GM21737 (cell line): ENCODE data around the gene S100A13.
"Not testable (repeated sequence)": the region's sequence is repeated elsewhere in the genome, so short reads cannot be mapped to it uniquely, and the experiment has no call there.

Experiments used
- ATAC-seq: cut with Tn5 transposase; IDR thresholded peaks from one replicate; pipeline ENCODE4 v1.9.1; 2021; ENCODE audit warnings: mild to moderate bottlenecking, moderate library complexity; ENCODE audit not compliant: unreplicated experiment

Gene S100A13

DNA sequence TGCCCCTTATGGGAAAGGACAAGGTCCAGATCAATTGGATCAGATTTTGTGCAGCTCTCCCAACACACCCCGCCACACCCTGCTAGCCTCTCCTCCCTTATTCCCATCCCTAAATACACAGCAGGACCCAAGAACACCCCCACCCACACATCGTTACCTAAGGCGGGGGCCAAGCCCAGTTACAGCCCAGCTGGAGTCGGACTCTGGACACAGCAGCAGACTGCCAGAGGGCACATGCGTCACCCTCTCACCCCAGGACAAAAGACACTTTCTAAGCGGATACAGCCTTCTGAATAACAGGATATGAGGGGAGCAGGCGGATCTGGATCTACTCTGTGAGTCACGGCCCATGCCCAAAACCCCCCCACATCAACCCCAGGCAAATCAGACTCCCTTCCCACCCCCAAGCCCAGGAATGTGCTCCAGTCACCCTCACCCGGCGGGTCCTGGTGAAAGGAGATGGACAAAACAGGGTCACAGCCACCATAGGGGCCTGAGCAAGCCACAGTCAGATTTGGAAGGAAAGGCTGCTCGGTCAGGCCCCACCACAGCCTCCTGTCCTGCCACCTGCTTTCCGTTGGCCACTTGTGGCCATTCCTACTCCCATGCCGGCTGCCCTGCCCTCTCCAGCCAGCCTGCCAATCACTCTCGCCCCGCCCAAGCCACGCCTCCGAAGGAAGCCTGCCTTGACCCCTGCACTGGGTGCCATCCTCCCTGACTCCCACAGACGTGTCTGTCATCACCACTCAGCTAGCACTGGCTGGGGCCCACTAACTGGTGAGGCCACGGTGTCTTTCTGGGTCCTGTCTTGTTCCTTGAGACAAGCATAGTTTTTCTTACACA lies 18.3 kb downstream of the S100A13 start:
- no peak for ATAC-seq

DNA sequence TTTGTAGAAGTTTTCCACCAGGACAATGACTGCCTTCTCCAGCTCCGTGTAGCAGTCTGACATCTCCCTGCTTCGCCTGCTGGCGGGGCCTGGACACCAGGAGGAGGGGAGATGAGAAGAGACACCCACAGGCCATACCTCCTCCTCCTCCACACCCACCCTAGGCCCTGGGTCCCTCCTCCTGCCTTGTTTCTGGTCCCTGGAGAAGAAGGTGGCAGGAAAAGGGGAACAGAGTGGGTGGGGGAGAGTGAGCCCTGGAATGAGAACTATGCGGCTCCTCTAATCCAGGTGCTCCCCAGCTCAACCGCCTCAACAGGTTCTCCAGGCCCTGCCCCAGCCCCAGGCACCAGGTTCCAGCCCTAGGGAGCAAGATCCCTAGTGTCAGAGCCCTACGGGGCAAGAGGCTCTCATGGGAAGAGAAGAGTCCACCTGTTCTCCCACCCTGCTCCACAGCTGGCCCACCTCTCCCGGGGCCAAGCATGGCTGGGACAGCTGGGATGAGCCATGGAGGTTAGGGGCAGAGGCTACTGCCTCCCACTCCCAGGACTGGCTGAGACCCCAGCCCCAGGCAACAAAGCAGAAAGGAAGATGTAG lies 19.1 kb downstream of the S100A13 start:
- no peak for ATAC-seq

DNA sequence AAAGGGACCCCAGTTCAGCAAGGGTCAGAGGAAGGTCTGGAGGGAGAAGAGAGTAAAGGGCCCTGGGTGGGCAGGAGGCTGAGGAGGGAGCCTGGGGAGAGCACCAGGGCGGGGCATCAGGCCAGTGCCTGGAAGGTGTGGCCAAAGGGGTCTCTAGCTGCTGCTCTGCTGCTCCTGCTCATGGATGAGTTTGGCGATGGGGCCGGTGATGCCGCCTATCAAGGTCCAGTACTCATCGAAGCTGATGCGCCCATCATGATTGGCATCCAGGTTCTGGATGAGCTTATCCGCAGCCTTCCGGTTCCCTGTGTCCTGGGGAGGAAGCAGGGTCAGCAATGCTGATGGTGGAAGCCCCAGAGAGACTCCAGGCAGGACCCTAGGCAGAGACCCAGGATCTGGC lies 19.9 kb downstream of the S100A13 start:
- ATAC-seq, result no peak

DNA sequence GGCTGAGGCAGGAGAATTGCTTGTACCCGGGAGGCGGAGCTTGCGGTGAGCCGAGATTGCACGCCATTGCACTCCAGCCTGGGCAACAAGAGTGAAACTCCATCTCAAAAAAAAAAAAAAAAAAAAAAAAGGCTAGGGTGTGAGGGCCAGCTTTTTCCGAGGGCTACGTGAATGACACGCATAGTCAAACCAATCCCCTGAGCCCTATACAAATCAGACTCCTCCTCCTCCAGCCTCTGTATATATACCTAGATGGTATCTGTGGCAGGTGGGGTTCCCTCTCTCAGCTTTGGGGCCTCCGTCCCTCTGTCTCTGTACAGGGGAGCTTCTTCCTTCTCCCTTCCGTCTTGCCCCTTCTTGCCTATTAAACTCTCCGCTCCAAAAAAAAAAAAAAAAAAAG lies 21.1 kb downstream of the S100A13 start:
- ATAC-seq, result no peak

DNA sequence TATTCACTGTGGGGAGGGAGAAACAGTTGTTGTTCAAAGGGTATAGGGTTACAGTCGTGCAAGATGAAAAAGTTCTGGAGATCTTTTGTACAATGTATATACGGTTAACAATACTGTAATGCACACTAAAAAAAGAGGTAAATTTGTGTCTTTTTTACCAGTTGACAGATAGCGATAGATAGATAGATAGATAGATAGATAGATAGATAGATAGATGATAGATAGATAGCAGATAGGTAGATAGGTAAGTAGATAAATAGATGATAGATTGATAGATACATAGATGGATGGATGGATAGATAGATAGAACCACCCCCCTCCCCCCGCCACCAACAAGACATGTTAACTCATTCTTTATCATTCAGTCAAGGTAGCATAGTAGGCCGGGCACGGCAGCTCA lies 24.6 kb downstream of the S100A13 start:
- ATAC-seq, result no peak

DNA sequence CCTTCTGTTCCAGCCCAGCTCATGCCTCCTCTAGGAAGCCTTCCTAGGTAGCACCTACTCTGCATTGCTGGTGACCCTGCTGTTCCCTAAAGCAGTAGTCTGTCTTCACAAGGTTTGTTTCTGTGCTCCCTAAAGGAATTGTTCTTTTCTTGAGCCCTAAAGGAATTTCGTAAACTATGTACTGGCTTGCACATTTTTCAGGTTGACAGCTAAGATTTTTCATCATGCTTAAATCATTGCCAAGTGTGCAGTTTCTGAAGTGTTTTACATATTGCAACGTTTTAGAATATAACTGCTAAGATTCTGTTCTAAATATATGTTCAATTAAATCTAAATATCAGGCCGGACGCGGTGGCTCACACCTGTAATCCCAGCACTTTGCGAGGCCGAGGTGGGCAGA lies 27.5 kb downstream of the S100A13 start:
- no peak for ATAC-seq

DNA sequence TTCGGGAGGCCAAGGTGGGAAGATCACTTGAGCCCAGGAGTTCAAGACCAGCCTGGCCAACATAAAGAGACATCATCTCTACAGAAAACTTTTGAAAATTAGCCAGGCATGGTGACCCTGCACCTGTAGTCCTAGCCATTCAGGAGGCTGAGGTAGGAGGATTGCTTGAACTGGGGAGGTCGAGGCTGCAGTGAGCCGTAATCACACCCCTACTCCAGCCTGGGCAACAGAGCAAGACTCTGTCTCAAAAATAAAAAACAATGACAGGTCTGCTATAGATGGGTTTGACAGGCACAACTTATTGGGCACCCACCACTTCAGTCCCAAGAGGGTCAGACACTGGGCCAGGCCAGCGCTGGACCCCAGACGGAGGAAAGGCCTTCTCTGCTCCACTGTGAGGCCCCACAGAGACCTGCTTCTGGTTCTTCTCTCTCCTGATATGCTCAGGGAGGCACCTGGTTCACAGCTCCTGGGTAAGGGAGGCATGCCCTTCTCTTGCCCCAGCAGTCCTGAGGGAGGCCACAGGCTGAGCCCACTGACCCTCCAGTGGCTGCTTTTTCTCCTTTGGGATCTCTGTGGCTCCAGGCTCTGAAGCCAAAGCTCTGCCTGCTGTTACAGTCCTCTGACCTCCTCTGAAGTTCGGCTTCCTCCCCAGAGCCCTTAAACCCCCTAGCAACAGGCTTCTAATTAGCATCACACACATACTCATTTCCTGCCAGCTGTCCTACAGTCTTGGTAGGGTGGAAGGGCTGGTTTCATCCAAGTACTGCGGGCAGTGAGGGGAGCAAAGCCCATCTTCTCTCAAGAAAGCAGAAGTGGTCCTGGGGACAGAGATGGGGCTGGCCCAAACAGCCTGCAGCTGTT lies 28.8 kb downstream of the S100A13 start:
- ATAC-seq, result peak; percentile 91

DNA sequence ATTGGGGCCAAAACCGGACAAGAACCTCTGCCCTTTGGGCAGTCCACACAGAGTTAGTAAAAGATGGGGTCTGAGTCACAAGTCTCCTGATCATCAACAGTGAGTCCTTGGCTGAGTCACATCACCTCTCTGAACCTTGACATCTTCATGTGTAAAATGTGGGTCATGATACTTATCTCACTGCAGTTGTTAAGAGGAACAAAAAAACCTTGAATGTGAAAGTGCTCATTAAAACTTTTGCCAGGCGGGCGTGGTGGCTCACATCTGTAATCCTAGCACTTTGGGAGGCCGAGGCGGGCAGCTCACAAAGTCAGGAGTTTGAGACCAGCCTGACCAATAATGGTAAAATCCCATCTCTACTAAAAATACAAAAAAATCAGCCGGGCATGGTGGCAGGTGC lies 30.1 kb downstream of the S100A13 start:
- ATAC-seq, result no peak

DNA sequence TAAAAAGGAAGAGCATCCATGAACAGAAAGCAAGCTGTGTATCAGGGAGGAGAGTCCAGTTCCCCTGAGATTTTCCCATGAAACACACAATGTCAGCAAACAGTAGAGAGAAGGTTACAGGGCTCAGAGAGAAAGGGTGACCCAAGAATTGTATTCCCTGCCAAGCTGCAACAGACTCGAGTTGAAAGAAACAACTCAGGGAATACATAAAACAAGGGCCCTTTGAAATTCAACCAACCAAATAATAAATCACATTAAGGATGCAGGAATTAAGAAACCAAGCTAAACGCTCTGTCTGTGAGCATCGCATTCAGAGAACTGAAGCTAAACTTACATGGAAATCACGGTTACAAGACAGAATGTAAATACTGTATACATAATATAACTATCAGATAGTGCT lies 34.6 kb downstream of the S100A13 start:
- no peak for ATAC-seq

DNA sequence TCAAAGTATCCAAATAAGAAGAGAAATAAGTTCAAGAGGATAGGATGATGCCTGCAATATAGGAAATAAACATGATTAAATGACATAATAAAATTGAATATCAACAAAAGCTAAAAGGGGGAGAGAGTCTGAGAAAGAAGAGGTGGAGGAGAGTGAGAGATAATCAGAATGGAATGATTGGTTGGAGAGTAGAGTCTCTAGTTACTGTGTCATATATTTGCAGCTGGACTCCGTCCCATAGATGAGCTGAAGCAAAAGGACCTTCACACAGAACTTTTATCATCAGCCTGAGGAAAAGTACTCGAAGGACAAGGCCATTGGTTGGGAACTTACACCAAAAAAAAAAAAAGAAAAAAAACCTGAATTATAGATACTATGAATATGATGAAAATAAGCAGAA lies 38.8 kb downstream of the S100A13 start:
- no peak for ATAC-seq

DNA sequence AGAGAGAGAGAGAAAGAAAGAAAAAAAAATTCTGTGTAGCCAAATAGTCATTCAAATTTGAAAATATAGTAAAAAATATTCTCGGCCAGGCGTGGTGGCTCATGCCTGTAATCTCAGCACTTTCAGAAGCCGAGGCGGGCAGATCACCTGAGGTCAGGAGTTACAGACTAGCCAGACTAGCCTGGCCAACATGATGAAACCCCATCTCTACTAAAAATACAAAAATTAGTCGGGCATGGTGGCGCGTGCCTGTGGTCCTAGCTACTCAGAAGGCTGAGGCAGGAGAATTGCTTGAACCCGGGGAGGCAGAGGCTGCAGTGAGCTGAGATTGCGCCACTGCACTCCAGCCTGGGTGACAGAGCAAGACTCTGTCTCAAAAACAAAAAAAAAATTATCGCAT lies 39.3 kb downstream of the S100A13 start:
- not testable (repeated sequence) for ATAC-seq

DNA sequence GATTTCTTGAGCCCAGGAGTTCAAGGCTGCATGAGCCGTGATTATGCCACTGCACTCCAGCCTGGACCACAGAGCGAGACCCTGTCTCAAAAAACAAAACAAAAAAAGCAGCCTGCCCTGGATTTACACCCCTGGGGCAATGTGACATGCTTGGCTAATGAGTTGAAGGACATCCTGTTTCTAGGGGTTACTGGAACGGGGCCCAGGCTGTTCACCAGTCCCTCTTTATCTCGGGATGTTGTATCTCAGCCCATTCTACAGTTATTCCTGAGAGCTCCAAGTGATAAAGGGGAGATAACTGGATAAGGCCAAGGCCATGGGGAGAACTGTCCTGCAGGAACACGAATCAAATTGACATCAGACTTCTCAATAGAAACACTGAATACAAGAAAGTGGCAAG lies 40.0 kb downstream of the S100A13 start:
- no peak for ATAC-seq

DNA sequence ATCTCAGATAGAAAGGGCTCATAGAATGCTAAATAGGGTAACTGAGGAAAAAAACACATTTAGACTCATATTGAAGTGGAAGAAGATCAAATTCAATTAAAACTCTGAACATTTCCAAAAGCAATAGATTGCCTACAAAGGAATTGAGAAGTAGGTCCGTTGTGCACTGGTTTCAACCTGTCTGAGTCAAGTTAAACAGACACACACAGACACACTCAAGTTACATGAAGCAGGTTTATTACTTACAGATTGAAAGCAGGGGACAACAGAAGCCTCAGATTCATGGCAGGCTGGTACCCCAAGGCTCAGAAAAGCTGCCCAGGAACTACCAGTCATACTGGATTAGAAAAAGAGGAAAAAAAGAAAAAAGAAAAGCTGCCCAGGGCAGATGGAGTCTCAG lies 41.0 kb downstream of the S100A13 start:
- ATAC-seq, result no peak

DNA sequence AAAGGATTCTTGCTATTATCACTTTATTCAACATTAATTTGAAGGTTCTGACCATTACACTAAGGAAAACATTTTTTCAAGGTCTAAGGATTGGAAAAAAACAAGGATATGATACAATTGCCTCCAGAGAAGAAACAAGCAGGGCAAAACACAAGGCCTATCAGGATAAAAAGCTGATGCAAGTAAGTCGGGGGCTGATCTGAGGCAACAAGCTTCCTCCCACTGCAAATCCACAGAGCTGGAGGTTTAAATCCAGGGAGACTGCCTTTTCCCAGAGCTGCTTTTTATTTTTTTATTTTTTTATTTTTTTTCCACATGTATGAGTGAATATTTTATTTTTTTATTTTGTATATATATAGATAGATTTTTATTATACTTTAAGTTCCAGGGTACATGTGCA lies 42.3 kb downstream of the S100A13 start:
- no peak for ATAC-seq

DNA sequence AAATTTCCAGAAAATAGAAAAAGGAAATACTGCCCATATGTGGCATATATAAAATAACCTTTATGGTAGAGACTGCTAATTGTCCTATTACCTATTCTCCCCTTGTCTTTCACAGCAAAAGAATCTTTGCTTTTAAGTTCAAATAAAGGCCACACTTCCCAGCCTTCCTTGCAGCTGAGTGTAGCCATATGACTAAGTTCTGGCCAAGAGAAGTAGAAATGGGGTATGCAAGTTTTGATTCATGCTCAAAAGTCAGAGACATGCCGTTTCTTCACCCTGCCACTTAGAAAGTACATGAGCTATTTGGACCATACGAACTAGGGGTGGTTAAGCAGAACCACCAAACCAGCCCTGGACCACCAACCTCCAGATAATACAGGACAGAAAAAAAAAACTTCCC lies 43.3 kb downstream of the S100A13 start:
- ATAC-seq, result no peak

DNA sequence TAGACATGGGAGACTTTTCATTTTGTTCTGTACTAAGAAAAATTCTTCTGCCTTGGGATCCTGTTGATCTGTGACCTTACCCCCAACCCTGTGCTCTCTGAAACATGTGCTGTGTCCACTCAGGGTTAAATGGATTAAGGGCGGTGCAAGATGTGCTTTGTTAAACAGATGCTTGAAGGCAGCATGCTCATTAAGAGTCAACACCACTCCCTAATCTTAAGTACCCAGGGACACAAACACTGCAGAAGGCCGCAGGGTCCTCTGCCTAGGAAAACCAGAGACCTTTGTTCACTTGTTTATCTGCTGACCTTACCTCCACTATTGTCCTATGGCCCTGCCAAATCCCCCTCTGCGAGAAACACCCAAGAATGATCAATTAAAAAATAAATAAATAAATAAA lies 43.8 kb downstream of the S100A13 start:
- not testable (repeated sequence) for ATAC-seq

DNA sequence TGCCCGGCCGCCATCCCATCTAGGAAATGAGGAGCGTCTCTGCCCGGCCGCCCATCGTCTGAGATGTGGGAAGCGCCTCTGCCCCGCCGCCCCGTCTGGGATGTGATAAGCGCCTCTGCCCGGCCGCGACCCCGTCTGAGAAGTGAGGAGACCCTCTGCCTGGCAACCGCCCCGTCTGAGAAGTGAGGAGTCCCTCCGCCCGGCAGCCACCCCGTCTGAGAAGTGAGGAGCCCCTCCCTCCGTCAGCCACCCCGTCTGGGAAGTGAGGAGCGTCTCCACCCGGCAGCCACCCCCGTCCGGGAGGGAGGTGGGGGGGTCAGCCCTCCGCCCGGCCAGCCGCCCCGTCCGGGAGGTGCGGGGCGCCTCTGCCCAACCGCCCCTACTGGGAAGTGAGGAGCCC lies 44.5 kb downstream of the S100A13 start:
- not testable (repeated sequence) for ATAC-seq

DNA sequence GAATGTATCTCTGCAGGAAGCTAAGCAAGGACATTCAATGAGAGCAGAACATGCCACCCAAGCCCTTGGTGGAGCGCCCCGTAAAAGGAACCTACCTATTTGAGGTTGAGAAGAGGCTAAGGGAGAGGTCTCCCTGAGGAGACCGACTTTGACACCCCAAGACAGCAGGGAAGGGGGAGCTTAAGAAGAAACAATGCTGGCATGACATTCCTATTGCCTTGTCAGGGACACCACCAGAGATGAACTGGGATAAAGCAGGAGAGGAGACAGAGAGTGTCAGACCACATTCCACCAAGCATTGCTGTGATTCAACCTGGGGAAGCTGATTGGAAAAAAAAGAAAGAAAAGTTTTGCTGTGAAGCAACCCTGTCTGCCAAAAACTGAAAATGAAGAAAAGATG lies 48.4 kb downstream of the S100A13 start:
- no peak for ATAC-seq

DNA sequence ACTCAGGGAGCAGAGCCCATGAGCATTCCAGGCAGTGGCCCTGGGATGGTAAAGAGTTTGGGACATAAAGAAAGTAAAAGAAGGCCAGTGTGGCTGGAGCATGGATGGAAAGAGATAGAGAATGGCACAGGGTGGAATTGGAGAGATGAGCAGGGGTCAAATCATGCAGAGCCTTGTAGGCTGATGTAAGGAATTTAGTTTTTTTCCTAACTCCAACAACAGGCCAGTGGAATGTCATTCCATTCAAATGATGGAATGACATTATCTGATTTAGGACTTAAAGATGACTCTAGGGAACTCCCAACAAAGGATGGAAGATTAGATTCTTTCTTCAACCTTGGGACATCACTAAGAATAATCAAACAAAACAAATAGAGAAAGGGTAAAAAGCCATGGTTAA lies 48.8 kb downstream of the S100A13 start:
- ATAC-seq, result no peak

DNA sequence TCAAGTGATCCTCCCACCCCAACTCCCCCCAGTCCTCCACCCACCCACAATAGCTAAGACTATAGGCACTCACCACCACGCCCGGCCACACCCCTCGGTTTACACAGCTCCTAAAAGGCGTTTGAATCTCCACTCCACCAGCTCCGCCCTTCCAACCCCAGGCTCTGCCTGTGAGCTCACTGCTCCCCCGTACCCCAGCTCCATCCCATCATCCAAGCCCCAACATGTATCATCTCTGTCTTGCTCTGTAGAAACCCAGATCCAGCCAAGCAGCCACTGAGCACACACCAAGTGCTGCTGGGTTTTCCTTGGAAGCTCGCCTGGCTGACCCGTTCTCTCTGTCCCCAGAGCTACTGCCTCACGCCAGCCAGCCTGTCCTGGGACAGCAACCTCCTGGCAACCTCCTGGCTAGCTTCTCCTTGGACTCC lies 49.7 kb downstream of the S100A13 start:
- ATAC-seq, result no peak

DNA sequence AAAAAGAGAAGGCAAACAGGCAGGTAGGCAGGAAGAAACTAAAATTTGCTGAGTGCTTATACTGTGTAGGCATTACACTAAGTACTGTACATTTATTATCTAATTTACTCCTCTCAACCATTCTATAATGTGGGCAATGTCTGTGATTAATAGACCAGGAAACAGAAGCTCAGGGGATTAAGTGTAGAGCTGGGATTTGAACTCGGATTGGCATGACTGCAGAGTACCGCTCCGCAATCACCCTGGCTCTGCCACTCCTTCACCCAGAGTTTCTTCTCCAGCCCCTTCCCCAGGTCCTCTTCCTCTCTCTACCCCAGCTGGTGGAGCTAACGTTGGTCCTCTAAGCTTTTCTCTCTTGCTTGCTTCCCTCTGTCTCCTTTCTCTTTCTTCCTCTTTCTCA lies 50.2 kb downstream of the S100A13 start:
- no peak for ATAC-seq

DNA sequence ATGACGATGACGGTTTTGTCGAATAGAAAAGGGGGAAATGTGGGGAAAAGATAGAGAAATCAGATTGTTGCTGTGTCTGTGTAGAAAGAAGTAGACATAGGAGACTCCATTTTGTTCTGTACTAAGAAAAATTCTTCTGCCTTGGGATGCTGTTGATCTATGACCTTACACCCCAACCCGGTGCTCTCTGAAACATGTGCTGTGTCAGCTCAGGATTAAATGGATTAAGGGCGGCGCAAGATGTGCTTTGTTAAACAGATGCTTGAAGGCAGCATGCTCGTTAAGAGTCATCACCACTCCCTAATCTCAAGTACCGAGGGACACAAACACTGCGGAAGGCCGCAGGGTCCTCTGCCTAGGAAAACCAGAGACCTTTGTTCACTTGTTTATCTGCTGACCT lies 51.8 kb downstream of the S100A13 start:
- not testable (repeated sequence) for ATAC-seq
